K562 treated with DMSO at 1 percent for 12 hours (cell line): ENCODE results near the gene SYT9. TPM values are rescaled to one million over a fixed set of nuclear protein-coding genes. Genes with fewer than 3 reads are reported as not detected.

Source experiments
- total RNA-seq: library from RNA; unstranded; fragments of 300-600 nt; gene quantifications from 2 replicates; pipeline ENCODE4 v1.2.3, GENCODE V29; 2022; ENCODE audit not compliant: insufficient read depth

SYT9 gene, protein sequence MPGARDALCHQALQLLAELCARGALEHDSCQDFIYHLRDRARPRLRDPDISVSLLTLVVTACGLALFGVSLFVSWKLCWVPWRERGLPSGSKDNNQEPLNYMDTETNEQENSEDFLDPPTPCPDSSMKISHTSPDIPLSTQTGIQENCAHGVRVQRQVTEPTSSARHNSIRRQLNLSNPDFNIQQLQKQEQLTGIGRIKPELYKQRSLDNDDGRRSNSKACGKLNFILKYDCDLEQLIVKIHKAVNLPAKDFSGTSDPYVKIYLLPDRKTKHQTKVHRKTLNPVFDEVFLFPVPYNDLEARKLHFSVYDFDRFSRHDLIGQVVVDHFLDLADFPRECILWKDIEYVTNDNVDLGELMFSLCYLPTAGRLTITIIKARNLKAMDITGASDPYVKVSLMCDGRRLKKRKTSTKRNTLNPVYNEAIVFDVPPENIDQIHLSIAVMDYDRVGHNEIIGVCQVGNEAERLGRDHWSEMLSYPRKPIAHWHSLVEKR
- total RNA-seq: not detected in 2 replicates

DNA sequence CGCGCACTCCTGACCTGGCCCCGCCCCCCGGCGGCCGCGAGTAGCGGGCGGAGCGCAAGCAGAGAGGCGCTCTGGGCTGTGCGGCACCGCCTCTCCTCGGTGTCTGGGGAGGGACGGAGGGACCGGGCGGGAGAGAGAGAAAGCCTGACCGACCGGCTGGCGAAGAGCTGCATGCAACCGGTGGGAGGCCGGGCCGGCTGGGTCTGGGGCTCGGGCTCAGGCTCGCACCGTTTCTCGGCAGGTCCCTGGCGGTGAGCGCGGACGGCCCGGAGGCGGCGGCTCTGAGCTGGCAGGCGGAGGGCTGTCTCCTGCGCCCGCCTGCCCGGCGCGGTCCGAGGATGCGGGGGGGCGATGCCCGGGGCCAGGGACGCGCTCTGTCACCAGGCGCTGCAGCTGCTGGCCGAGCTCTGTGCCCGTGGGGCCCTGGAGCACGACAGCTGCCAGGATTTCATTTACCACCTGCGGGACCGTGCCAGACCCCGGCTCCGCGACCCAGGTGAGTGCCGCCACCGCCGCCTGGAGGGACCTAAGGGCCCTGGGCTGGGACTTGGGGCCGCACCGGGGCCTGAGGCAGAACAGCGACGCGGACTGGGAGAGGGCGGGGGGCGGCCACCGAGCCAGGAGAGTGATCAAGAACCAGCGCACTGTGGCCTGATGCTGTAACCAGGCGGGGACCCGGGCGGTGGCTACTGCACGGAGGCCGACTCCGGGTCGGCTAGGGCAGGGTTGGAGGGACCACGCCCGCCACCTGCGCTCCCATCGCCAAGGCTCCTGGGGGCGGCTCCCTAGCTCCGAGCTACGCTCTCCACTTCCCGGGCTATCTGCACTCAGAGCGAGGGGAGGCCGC lies at the start of gene SYT9:
SYT9 (plus strand) TSS at position 69 of the 847 bp plus-strand sequence; CDS start at position 352, 283 bp downstream.

DNA sequence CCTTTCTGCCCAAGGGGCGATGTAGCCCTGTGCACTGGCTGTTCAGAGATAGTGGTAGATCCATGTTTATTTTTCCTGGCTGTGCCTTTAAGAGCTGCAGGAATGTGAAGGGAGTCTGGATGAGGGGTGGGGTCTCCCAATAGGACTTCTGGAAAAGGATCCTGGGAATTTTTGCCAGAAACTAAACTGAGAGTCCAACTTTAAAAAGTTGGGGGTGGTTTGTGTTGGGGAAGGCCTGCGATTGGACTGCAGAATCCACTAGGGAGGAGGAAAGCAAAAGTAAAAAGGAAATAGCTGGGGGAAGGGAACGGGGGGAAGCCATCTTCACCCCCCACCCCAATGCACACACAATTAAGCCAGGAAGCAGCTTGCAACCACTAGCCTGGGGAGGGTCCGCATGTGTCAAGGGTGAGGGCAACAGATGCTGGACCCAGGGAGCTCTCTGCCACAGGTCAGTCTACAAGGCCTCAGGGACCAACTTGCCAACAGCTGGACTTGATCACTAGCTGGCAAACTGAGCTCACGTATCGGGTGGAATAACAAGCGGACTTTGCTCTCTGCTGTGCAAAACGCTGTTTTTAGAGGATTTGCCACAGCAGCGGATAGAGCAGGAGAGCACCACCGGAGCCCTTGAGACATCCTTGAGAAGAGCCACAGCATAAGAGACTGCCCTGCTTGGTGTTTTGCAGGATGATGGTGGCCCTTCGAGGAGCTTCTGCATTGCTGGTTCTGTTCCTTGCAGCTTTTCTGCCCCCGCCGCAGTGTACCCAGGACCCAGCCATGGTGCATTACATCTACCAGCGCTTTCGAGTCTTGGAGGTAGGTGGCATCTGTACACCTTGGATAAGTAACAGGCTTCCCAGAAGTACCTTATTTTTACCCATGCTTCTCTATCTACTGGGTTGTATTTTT lies 233.7 kb downstream of the SYT9 start, which contains the start of gene OLFML1:
OLFML1 (plus strand) TSS at position 321 of the 912 bp plus-strand sequence; CDS start at position 691, 370 bp downstream.

DNA sequence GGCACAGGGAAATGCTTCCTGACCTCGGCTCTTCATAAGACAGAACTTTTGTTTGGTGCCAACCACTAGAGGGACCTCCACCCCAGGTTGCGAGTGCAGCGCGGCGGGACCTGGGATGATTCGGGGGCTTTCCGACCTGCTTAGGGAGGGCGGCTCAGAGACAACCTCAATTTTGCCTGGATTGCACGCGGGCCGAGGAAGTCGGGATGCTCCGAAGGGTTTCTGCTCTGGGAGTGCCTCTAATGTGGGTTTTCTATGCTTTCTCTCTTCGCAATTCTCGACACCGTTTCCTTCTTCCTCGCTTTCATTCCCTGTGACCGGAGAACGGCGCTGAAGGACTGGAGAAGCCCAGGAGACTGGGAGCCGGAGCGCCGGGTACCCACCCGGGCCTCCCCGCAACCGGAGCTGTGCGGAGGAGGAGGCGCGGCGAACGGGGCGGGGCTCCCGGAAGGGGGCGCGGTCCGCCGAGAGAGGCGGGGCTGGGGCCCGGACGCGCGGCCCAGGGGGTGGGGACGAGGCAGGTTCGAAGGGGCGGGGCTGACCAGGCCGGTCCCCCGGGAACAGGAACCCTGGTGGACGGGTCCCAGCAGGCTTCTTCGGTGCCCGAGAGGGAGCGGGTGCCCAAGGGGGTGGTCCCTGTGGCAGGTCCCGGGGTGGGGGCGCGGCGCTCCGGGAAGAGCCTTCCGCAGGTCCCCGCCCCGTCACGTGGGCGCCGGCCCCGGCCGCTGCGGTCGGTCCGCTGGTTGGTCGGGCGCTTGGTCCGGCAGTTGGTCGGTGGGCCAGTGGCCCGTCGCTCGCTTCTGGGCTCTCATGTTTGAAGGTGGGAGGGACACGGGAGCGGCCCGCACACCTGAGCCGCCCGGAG lies 261.8 kb downstream of the SYT9 start, which contains the start of gene PPFIBP2:
PPFIBP2 (plus strand) TSS at position 766 of the 865 bp plus-strand sequence. CDS start 35,477 bp downstream, outside the sequence.

Other genes with a start within 250 kb of the SYT9 start
- gene ZNF214, start 231.6 kb upstream of the SYT9 start, total RNA-seq: 0.94 TPM in 1 of 2 replicates, not detected in the other
- 0.21 TPM in 1 of 2 replicates, not detected in the other for gene NLRP14, start 231.4 kb upstream of the SYT9 start, total RNA-seq
- 1.1 TPM in 1 of 2 replicates, not detected in the other for gene RBMXL2, start 162.9 kb upstream of the SYT9 start, total RNA-seq
- not detected in 2 replicates for gene OLFML1, start 233.6 kb downstream of the SYT9 start, total RNA-seq